GM20000 (cell line): ENCODE results near the gene KHDC1.
"Not testable (repeated sequence)": the region's sequence is repeated elsewhere in the genome, so short reads cannot be mapped to it uniquely, and the experiment has no call there.

Experiments used
- DNase-seq: peaks from one replicate; pipeline ENCODE4 v3.0.0; 2012; ENCODE audit warnings: low spot score
- TF ChIP-seq, protein P1 (sequence below): IDR thresholded peaks from 2 replicates; pipeline ENCODE4 v1.5.1; 2012; ENCODE audit warnings: mild to moderate bottlenecking, control low read depth; ENCODE audit errors: extremely low read depth, missing control alignments

The KHDC1 gene

DNA sequence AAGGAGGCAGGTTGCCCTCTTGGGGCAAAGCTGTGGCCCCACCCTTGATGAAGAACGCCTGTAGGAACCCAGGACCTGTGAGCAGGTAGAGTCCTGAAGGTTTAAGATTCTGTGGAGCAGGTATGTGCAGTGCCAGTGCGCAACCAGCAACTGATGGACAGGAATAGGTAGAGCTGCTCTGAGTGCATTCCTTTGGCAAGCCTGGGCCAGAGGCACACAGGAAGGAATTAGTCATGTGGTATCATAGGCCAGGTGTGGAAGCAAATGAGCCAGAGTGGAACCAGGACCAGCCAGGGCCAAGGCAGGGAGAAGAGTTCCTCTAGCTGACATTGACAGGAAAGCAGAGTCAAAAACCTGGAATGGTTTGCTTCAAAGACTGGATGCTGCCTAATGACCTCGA, 1.4 kb upstream of the KHDC1 start:
- TF ChIP-seq, protein P1, sequence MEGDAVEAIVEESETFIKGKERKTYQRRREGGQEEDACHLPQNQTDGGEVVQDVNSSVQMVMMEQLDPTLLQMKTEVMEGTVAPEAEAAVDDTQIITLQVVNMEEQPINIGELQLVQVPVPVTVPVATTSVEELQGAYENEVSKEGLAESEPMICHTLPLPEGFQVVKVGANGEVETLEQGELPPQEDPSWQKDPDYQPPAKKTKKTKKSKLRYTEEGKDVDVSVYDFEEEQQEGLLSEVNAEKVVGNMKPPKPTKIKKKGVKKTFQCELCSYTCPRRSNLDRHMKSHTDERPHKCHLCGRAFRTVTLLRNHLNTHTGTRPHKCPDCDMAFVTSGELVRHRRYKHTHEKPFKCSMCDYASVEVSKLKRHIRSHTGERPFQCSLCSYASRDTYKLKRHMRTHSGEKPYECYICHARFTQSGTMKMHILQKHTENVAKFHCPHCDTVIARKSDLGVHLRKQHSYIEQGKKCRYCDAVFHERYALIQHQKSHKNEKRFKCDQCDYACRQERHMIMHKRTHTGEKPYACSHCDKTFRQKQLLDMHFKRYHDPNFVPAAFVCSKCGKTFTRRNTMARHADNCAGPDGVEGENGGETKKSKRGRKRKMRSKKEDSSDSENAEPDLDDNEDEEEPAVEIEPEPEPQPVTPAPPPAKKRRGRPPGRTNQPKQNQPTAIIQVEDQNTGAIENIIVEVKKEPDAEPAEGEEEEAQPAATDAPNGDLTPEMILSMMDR = no peak
- peak; percentile 23 for DNase-seq

DNA sequence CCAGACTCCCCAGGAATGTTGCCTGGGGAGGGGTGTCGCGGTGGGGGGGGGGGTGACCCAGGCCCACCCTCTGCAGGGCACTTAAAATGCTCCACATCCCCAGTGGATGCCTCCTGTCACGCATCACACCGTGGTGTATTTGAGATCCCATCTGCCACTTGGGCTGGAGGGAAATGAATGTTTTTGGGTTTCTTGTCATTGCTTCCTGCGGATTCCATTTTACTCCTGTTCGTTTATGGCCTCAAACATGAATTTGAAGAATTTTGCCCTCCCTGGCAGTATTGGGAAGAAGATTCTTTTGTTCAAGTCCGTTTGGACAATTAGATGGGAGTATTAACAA, 544 bp upstream of the KHDC1 start:
- peak; percentile 41 for DNase-seq
- TF ChIP-seq, protein P1 = no peak

DNA sequence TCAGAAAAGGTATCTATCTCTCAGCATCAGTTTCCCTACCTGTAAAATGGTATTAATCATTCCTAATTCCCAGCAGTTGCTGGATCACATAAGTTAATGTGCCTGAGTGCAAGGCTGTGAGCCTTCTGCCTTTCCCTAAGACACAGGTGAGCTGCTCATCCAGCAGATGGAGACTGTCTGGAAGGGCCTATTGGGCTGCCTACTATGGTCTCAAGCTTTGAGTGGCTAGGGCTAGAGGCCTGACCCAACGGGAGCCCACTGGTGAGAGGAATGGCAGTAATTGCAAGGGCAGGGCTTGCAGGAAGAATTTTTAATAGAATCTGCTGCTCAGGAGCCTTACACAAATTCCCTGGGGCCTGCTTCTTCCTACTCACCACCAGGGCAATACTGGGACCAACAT, 4.3 kb downstream of the KHDC1 start:
- TF ChIP-seq, protein P1 = no peak
- no peak for DNase-seq

DNA sequence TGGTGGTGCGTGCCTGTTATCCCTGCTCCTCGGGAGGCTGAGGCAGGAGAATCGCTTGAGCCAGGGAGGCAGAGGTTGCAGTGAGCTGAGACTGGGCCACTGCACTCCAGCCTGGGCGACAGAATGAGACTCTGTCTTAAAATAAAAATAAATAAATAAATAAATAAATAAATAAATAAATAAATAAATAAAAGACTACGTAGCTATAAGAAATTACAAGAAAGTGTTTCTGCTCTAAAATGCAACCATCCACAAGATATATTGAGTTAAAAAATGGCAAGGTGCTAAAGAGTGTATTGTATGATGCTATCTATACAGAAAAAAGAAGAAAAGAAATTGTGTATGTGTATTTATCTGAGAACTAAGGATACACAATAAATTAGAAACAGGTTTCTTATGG, 8.7 kb downstream of the KHDC1 start:
- DNase-seq = not testable (repeated sequence)

DNA sequence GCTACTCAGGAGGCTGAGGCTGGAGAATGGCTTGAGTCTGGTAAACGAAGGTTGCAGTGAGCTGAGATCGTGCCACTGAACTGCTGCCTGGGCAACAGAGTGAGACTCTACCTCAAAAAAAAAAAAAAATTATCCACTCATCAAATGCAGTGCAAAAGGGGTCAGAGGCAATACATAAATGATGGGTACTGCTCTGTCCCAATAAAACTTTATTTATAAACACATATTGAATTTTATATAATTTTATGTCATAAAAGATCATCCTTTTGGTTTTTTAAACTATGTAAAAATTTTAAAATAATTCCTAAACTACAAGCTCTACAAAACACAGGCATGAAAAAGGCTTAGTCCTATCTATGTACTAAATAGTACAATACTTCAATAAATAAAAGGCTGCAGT, 10.3 kb downstream of the KHDC1 start:
- DNase-seq = no peak
- TF ChIP-seq, protein P1 = no peak

DNA sequence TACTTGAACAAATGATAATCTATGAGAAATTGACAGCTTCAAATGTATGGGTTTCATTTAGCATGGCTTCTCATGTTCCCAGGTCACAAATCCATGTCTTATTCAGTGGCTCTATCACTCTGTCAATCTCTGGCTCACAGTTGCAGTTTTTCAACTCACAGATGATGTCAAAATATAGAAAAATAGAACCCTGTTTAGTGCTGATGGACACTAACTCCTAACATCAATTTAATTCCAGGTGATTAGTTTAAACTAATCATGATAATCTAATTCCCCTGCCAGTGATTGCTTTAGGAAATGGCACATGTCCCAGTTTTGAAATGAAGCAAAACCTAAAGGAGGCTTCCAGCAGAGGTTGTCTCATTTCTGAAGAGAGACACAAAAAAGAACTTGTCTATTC, 13.0 kb downstream of the KHDC1 start:
- no peak for DNase-seq
- TF ChIP-seq, protein P1 = no peak

DNA sequence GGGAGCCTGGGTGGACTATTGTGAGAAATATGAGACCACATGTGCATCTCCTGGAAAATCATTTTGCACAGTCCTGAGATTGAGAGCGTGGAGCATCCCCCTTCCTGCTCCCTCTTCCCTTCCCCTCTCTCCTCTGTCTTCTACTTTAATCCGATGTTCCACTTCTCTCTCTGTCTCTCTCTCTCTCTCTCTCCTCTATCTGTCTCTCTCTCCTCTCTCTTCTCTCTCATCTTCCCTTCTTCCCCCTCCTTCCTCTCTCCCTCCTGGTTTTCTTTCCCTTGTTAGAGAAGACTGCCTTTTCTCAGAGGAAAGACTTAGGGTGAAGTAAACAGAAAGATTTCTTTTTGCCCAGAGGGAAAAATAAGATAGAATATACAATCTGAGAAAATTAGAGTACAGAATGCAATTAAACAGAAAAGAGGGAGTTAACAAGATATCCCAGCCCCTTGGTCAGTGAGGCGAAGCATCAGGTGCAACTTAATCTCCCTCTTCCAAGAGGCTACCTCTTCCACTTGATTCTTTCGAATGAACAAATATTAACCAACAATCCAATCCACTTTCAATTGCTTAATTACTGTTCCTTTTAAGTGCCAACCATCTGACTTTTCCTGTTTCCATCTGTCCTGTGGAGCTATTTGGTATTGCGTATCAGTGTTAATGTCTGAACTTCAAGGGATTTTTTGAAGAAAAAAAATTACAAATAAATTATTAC, 14.6 kb downstream of the KHDC1 start:
- DNase-seq = no peak
- TF ChIP-seq, protein P1 = no peak

DNA sequence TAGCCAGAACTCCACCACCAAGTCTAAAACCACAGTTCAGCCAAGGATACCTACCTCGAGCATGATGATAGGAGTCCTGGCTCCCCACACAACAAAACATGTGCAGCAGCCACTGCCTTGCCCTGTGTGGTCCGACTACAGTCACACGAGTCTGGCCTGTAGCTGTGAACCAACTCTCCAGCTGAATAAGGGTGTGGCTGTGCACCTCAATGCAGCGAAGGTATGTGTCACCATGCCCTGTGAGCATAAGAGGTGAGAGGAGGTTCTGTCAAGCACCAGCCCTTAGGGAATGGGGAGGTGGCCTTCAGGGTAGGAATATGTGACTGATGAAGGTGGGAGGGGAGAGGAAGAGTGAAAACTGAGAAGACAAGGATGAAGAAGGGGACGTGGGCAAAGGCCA, 21.0 kb downstream of the KHDC1 start:
- TF ChIP-seq, protein P1 = no peak
- DNase-seq = no peak
